IMR-90 (cell line): Measurements from ENCODE around the gene TBC1D16. TPM values are rescaled to one million over a fixed set of nuclear protein-coding genes. Genes with fewer than 3 reads are reported as not detected.

Experiments used
- ATAC-seq: fragments of 200-7000 bp; cut with Tn5 transposase; 2 replicates; pipeline ENCODE4 v1.9.1; 2020; ENCODE audit warnings: low read depth, mild to moderate bottlenecking, moderate library complexity
- BruUV-seq: library from RNA; stranded (reverse); fragments of 400-500 nt; replicated peaks from 2 replicates; lab custom pipeline; 2021; lab: Mats Ljungman, UMichigan
- CTCF ChIA-PET: fragments of 300-600 bp; formaldehyde crosslinking; extraction: SDS; loops from one replicate; lab custom pipeline; 2021; ENCODE audit warnings: antibody characterized with exemption; lab: Yijun Ruan, JAX
- POLR2A ChIA-PET: fragments of 300-600 bp; sonication (Branson Sonifier 250); formaldehyde crosslinking; loops from one replicate; lab custom pipeline; 2022; ENCODE audit warnings: antibody characterized with exemption; ENCODE audit not compliant: unreplicated experiment; lab: Charles Lee
- DNase-seq: peaks from one replicate; pipeline ENCODE4 v3.0.0; 2013
- H2AFZ ChIP-seq: replicated peaks from 2 replicates; pipeline ENCODE3; 2013; ENCODE audit warnings: low read length, mild to moderate bottlenecking; ENCODE audit not compliant: poor library complexity
- H2AK5ac ChIP-seq: 2 replicates; pipeline ENCODE4 v1.6.1; 2013; ENCODE audit warnings: low read depth, low read length, inconsistent platforms
- H2AK9ac ChIP-seq: replicated peaks from 2 replicates; pipeline ENCODE3; 2013; ENCODE audit warnings: mild to moderate bottlenecking, low read depth, low read length, moderate library complexity; ENCODE audit not compliant: poor library complexity
- H2BK120ac ChIP-seq: 2 replicates; pipeline ENCODE4 v1.6.1; 2013; ENCODE audit warnings: low read depth, low read length, inconsistent platforms
- H2BK15ac ChIP-seq: 3 replicates; pipeline ENCODE4 v1.6.1; 2013; ENCODE audit warnings: low read depth, low read length, inconsistent platforms
- H2BK20ac ChIP-seq: 2 replicates; pipeline ENCODE4 v1.6.1; 2013; ENCODE audit warnings: low read depth, mild to moderate bottlenecking, inconsistent platforms, low read length, moderate library complexity
- H2BK5ac ChIP-seq: 2 replicates; pipeline ENCODE4 v1.6.1; 2013; ENCODE audit warnings: mild to moderate bottlenecking, low read depth, low read length, inconsistent platforms; ENCODE audit not compliant: poor library complexity, severe bottlenecking
- H3K14ac ChIP-seq: replicated peaks from 2 replicates; pipeline ENCODE4 v1.6.1; 2013; ENCODE audit warnings: low read depth, low read length, inconsistent platforms
- H3K18ac ChIP-seq: 2 replicates; pipeline ENCODE4 v1.6.1; 2013; ENCODE audit warnings: low read depth, low read length, control low read depth
- H3K23ac ChIP-seq: 2 replicates; pipeline ENCODE4 v1.6.1; 2013; ENCODE audit warnings: low read depth, low read length, inconsistent platforms
- H3K27ac ChIP-seq: 2 replicates; pipeline ENCODE4 v1.5.1; 2013; ENCODE audit warnings: mild to moderate bottlenecking, control low read depth, low read length; ENCODE audit not compliant: insufficient read depth
- H3K27me3 ChIP-seq: 2 replicates; pipeline ENCODE4 v1.6.1; 2013; ENCODE audit warnings: low read length; ENCODE audit not compliant: control insufficient read depth, insufficient read depth
- H3K36me3 ChIP-seq: 2 replicates; pipeline ENCODE4 v1.6.1; 2013; ENCODE audit warnings: low read length, mixed read lengths; ENCODE audit not compliant: control insufficient read depth, insufficient read depth
- H3K4ac ChIP-seq: 2 replicates; pipeline ENCODE4 v1.6.1; 2013; ENCODE audit warnings: low read depth, low read length, inconsistent platforms
- H3K4me1 ChIP-seq: 2 replicates; pipeline ENCODE4 v1.6.1; 2013; ENCODE audit warnings: low read length, mixed read lengths; ENCODE audit not compliant: control insufficient read depth, insufficient read depth
- H3K4me2 ChIP-seq: 2 replicates; pipeline ENCODE4 v1.6.1; 2013; ENCODE audit warnings: low read depth, mild to moderate bottlenecking, control low read depth, low read length, moderate library complexity
- H3K4me3 ChIP-seq: 2 replicates; pipeline ENCODE4 v1.5.1; 2013; ENCODE audit warnings: low read depth, mild to moderate bottlenecking, control low read depth, low read length, moderate library complexity; ENCODE audit not compliant: insufficient read depth
- H3K56ac ChIP-seq: 2 replicates; pipeline ENCODE4 v1.6.1; 2013; ENCODE audit warnings: low read length, inconsistent platforms; ENCODE audit not compliant: insufficient read depth; ENCODE audit errors: extremely low read depth
- H3K79me1 ChIP-seq, 2 experiments: 2 replicates each; pipeline ENCODE4 v1.6.1; 2013; ENCODE audit warnings: low read length in 2 of 2, inconsistent platforms in 1 of 2, low read depth in 1 of 2
- H3K9ac ChIP-seq: 2 replicates; pipeline ENCODE4 v1.6.1; 2013; ENCODE audit warnings: low read depth, low read length, control low read depth
- H3K9me1 ChIP-seq: 2 replicates; pipeline ENCODE4 v1.6.1; 2013; ENCODE audit warnings: low read length, inconsistent platforms; ENCODE audit not compliant: insufficient read depth
- H3K9me3 ChIP-seq: 2 replicates; pipeline ENCODE4 v1.6.1; 2013; ENCODE audit warnings: low read length; ENCODE audit not compliant: control insufficient read depth, insufficient read depth
- H4K20me1 ChIP-seq: 2 replicates; pipeline ENCODE4 v1.6.1; 2013; ENCODE audit warnings: low read length, inconsistent platforms; ENCODE audit not compliant: insufficient read depth
- H4K5ac ChIP-seq: 2 replicates; pipeline ENCODE4 v1.6.1; 2013; ENCODE audit warnings: mild to moderate bottlenecking, low read depth, low read length, control low read depth
- H4K8ac ChIP-seq, 2 experiments: 2 replicates each; pipeline ENCODE4 v1.6.1; 2013; ENCODE audit warnings: low read depth in 2 of 2, low read length in 2 of 2, control low read depth in 1 of 2, inconsistent platforms in 1 of 2
- H4K91ac ChIP-seq: 2 replicates; pipeline ENCODE4 v1.6.1; 2013; ENCODE audit warnings: low read depth, low read length, inconsistent platforms; ENCODE audit not compliant: insufficient read depth
- BHLHE40 ChIP-seq: fragments of 150-350 bp; IDR thresholded peaks from 2 replicates; pipeline ENCODE4 v1.6.1; 2016; ENCODE audit warnings: mild to moderate bottlenecking, low read depth, low read length
- CEBPB ChIP-seq: IDR thresholded peaks from 2 replicates; pipeline ENCODE4 v1.6.1; 2012; ENCODE audit warnings: low read depth, low read length, improper control_type of control experiment
- CHD1 ChIP-seq: IDR thresholded peaks from 2 replicates; pipeline ENCODE4 v1.6.1; 2012; ENCODE audit warnings: low read depth, low read length, improper control_type of control experiment
- CTCF ChIP-seq: conservative IDR thresholded peaks from 2 replicates; pipeline ENCODE4 v1.5.1; 2012; ENCODE audit warnings: mild to moderate bottlenecking, low read depth, low read length, improper control_type of control experiment
- ELK1 ChIP-seq: fragments of 150-350 bp; IDR thresholded peaks from 2 replicates; pipeline ENCODE4 v1.6.1; 2016; ENCODE audit warnings: low read depth, mild to moderate bottlenecking, low read length, moderate library complexity, borderline replicate concordance
- FOS ChIP-seq: fragments of 150-350 bp; IDR thresholded peaks from 2 replicates; pipeline ENCODE4 v1.6.1; 2016; ENCODE audit warnings: low read depth, low read length
- MAFK ChIP-seq: IDR thresholded peaks from 2 replicates; pipeline ENCODE4 v1.6.1; 2012; ENCODE audit warnings: low read depth, low read length, improper control_type of control experiment
- MAZ ChIP-seq: IDR thresholded peaks from 2 replicates; pipeline ENCODE4 v1.6.1; 2012; ENCODE audit warnings: low read depth, mild to moderate bottlenecking, low read length, improper control_type of control experiment, moderate library complexity, borderline replicate concordance
- MXI1 ChIP-seq: IDR thresholded peaks from 2 replicates; pipeline ENCODE4 v1.6.1; 2012; ENCODE audit warnings: low read depth, mild to moderate bottlenecking, low read length, moderate library complexity, borderline replicate concordance
- NFE2L2 ChIP-seq: fragments of 150-350 bp; IDR thresholded peaks from 2 replicates; pipeline ENCODE4 v1.6.1; 2016; ENCODE audit warnings: low read depth, mild to moderate bottlenecking, low read length
- POLR2A ChIP-seq: IDR thresholded peaks from 2 replicates; pipeline ENCODE4 v1.6.1; 2012; ENCODE audit warnings: mild to moderate bottlenecking, low read depth, low read length
- RAD21 ChIP-seq: IDR thresholded peaks from 2 replicates; pipeline ENCODE4 v1.6.1; 2012; ENCODE audit warnings: low read length, improper control_type of control experiment
- RCOR1 ChIP-seq: IDR thresholded peaks from 2 replicates; pipeline ENCODE4 v1.6.1; 2012; ENCODE audit warnings: mild to moderate bottlenecking, low read length, improper control_type of control experiment; ENCODE audit not compliant: insufficient replicate concordance
- RFX5 ChIP-seq: IDR thresholded peaks from 2 replicates; pipeline ENCODE4 v1.8.0; 2012; ENCODE audit warnings: low read depth, mild to moderate bottlenecking, low read length, moderate library complexity
- SMC3 ChIP-seq: fragments of 150-350 bp; IDR thresholded peaks from 2 replicates; pipeline ENCODE4 v1.6.1; 2016; ENCODE audit warnings: low read depth, mild to moderate bottlenecking, antibody characterized with exemption, low read length, moderate library complexity
- USF2 ChIP-seq: fragments of 150-350 bp; IDR thresholded peaks from 2 replicates; pipeline ENCODE4 v1.6.1; 2017; ENCODE audit warnings: mild to moderate bottlenecking, antibody characterized with exemption, low read length, low read depth
- WGBS, 2 experiments: methylation state at CpG; one replicate each; pipeline versions ENCODE4 v1.1.5 to v1.1.7; 2013; ENCODE audit warnings: missing lambda C conversion rate in 2 of 2; ENCODE audit not compliant: insufficient read length in 1 of 2; ENCODE audit errors: extremely low coverage in 2 of 2; 5-methylcytosine and 5-hydroxymethylcytosine counted together
- dilution Hi-C: fragments of 300-500 bp; cut with HindIII; formaldehyde crosslinking; loops from one replicate; pipeline ENCODE4 v1.14.3; 2018; ENCODE audit warnings: low sequenced_read_pairs; ENCODE audit not compliant: unreplicated experiment
- in situ Hi-C: fragments of 300-500 bp; cut with MboI; formaldehyde crosslinking; loops from 3 replicates; pipeline ENCODE4 v1.14.3; 2019; ENCODE audit warnings: low sequenced_read_pairs, inconsistent platforms, mixed read lengths
- intact Hi-C: fragments of 100-400 bp; cut with micrococcal nuclease; formaldehyde crosslinking; loops from 2 replicates; pipeline ENCODE4 v1.10.0; 2022
- polyA plus RNA-seq, 3 experiments: library from polyadenylated mRNA; depleted of rRNA; stranded (reverse); fragments of >200 nt; gene quantifications; 2 replicates each; pipeline ENCODE4 v1.2.3, GENCODE V29; 2012; ENCODE audit warnings: low replicate concordance in 1 of 3
- total RNA-seq: library from RNA; depleted of rRNA; stranded (reverse); fragments of >200 nt; gene quantifications from 2 replicates; pipeline ENCODE4 v1.2.3, GENCODE V29; 2012

The TBC1D16 gene
- total and polyA plus RNA-seq, 2 of the 4 experiments (the other 2 are of a cell fraction) = 10.1 to 16.7 TPM

- Histone ChIP-seq H3K18ac (no peak overlapping the region), H3K23ac (no peak overlapping the region), H2AK9ac (no peak overlapping the region)
Observed at GRCh38 chr17:80030730-80031410, 4.8 kb downstream of the TBC1D16 start.

More at GRCh38 chr17:80030730-80031410, 4.8 kb downstream of the TBC1D16 start:
- H3K79me1 ChIP-seq = peaks cover 71 to 90% of the 10 kb centered on the region in 2 experiments
- no peak for ATAC-seq
- H3K9me1 ChIP-seq = peaks cover 34% of the 10 kb centered on the region
- H3K9me3 ChIP-seq = no peaks in the 10 kb centered on the region
- no peak overlapping the region for H4K5ac ChIP-seq
- no peak overlapping the region for H2BK20ac ChIP-seq
- CTCF ChIA-PET = no interaction called here
- no TSS peak for BruUV-seq
- peaks cover 74% of the 10 kb centered on the region for H4K20me1 ChIP-seq
- H4K91ac ChIP-seq = no peak overlapping the region
- H3K14ac ChIP-seq = no peak overlapping the region
- no peak overlapping the region for H2AFZ ChIP-seq
- no peak for TF ChIP-seq POLR2A
- no peak for TF ChIP-seq ELK1
- no peak for TF ChIP-seq RAD21
- no peak for TF ChIP-seq NFE2L2
- no peak for TF ChIP-seq MAFK
- TF ChIP-seq RCOR1 = no peak
- TF ChIP-seq BHLHE40 = no peak
- TF ChIP-seq CHD1 = no peak
- TF ChIP-seq USF2 = no peak
- TF ChIP-seq RFX5 = no peak
- no peak for TF ChIP-seq SMC3
- TF ChIP-seq CEBPB = no peak
- no peak for TF ChIP-seq MAZ
- TF ChIP-seq FOS = no peak
- TF ChIP-seq CTCF = no peak
- no peak for TF ChIP-seq MXI1
- H2BK120ac ChIP-seq = no peak overlapping the region
- 88% methylated on average over 4 of the region's 25 CpGs; no CpG with 5 or more reads in 1 of the 2 experiments for WGBS, 2 experiments
- no peak overlapping the region for H3K27ac ChIP-seq
- no peak overlapping the region for H3K4ac ChIP-seq
- POLR2A ChIA-PET = no interaction called here
- no peak for DNase-seq
- intact Hi-C loops = no loop called here
- H2BK5ac ChIP-seq = no peak overlapping the region
- H3K56ac ChIP-seq = no peak overlapping the region
- no peak overlapping the region for H3K9ac ChIP-seq
- no peak overlapping the region for H3K4me3 ChIP-seq
- H3K4me2 ChIP-seq = no peak overlapping the region
- H3K27me3 ChIP-seq = no peaks in the 10 kb centered on the region
- no peaks in the 10 kb centered on the region for H3K36me3 ChIP-seq
- H4K8ac ChIP-seq = no peak overlapping the region
- no peak overlapping the region for H2BK15ac ChIP-seq
- dilution Hi-C loops = no loop called here
- in situ Hi-C loops = no loop called here
- peaks cover 16% of the 10 kb centered on the region for H3K4me1 ChIP-seq
- no peak overlapping the region for H2AK5ac ChIP-seq
